ENCODE results near the gene COL23A1.

Gene COL23A1

DNA sequence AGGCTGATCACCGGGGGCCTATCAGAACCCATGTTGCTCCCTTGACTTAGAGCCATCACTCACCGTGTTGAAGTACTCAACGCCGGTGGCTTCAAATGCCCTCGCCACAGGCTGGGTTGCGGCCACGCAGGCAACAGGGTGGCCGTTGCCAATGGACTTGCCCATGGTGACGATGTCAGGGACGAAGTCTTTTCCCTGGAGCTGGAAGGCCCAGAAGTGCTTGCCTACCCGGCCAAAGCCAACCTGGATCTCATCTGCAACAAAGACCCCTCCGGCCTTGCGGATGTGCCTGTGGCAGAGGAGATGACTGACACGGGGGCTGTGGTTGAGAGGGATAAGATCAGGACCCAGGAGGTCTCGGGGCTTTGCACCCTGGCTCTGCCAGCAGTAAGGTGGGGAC, 367.9 kb downstream of the COL23A1 start:
- H3K27ac ChIP-seq (ENCODE audit: low read depth, low read length), result no peak overlapping the region
- whole genome bisulfite sequencing (ENCODE audit: extremely low coverage, insufficient coverage, low lambda C conversion rate), result no CpG with 5 or more reads among the region's 15 CpGs
- H3K27me3 ChIP-seq (ENCODE audit: insufficient read depth, low read length, poor library complexity), result no peaks in the 10 kb centered on the region
- H2BK120ac ChIP-seq (ENCODE audit: low read depth, low read length), result no peak overlapping the region
- H2AK5ac ChIP-seq (ENCODE audit: low read length), result no peak overlapping the region
- no peak overlapping the region for H3K4ac ChIP-seq (ENCODE audit: low read depth, low read length)
- no peak overlapping the region for H3K4me3 ChIP-seq (ENCODE audit: low read length)
- H3K4me1 ChIP-seq (ENCODE audit: control insufficient read depth, low read depth, low read length), result no peaks in the 10 kb centered on the region
- H2BK5ac ChIP-seq (ENCODE audit: low read length), result no peak overlapping the region
- peaks cover under 1% of the 10 kb centered on the region for H3K36me3 ChIP-seq (ENCODE audit: control insufficient read depth, insufficient read depth, low read length)
- H3K23ac ChIP-seq (ENCODE audit: low read length), result no peak overlapping the region
- no peak overlapping the region for H4K5ac ChIP-seq (ENCODE audit: low read length)
- no peak overlapping the region for H3K4me2 ChIP-seq (ENCODE audit: low read length)
- H3K9ac ChIP-seq (ENCODE audit: low read length), result no peak overlapping the region
- H3K18ac ChIP-seq (ENCODE audit: low read length), result no peak overlapping the region
- H4K8ac ChIP-seq (ENCODE audit: low read depth, low read length), result no peak overlapping the region
- no peaks in the 10 kb centered on the region for H3K79me1 ChIP-seq (ENCODE audit: low read length)
- H2BK15ac ChIP-seq (replicated peaks; ENCODE audit: low read depth), result no peak overlapping the region
- H3K56ac ChIP-seq (ENCODE audit: low read length), result no peak overlapping the region
- H3K79me2 ChIP-seq (ENCODE audit: control insufficient read depth, insufficient read depth, low read length), result no peaks in the 10 kb centered on the region
- no peak for DNase-seq

DNA sequence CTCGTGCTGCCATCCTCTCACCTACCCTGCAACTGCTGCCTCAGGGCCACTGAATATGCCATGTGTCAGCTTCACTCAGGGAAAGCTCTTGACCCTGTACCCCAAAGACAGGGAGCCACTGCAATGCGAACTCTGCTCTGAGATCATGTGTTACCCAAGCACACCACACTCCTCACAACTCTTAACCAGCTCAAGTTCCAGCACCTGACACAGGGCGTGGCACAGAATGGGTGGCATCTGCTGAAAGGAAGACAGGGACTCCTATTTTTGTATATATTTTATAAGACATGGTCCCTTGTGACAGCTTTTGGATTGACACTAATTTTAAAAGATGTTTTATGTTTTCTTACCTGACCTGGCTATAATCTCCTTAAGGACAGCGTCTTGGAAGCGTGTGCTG, 368.3 kb downstream of the COL23A1 start:
- WGBS (ENCODE audit: extremely low coverage, insufficient coverage, low lambda C conversion rate), result no CpG with 5 or more reads among the region's 5 CpGs
- H3K4me1 ChIP-seq (ENCODE audit: control insufficient read depth, low read depth, low read length), result no peaks in the 10 kb centered on the region
- H3K27ac ChIP-seq (ENCODE audit: low read depth, low read length), result no peak overlapping the region
- no peak overlapping the region for H3K4ac ChIP-seq (ENCODE audit: low read depth, low read length)
- no peak overlapping the region for H4K8ac ChIP-seq (ENCODE audit: low read depth, low read length)
- no peaks in the 10 kb centered on the region for H3K36me3 ChIP-seq (ENCODE audit: control insufficient read depth, insufficient read depth, low read length)
- no peak overlapping the region for H3K9ac ChIP-seq (ENCODE audit: low read length)
- no peak overlapping the region for H3K4me2 ChIP-seq (ENCODE audit: low read length)
- no peak overlapping the region for H4K5ac ChIP-seq (ENCODE audit: low read length)
- H3K4me3 ChIP-seq (ENCODE audit: low read length), result no peak overlapping the region
- H3K56ac ChIP-seq (ENCODE audit: low read length), result no peak overlapping the region
- no peak overlapping the region for H2AK5ac ChIP-seq (ENCODE audit: low read length)
- no peak for DNase-seq
- H3K79me2 ChIP-seq (ENCODE audit: control insufficient read depth, insufficient read depth, low read length), result no peaks in the 10 kb centered on the region
- no peaks in the 10 kb centered on the region for H3K27me3 ChIP-seq (ENCODE audit: insufficient read depth, low read length, poor library complexity)
- no peak overlapping the region for H2BK15ac ChIP-seq (replicated peaks; ENCODE audit: low read depth)
- H2BK120ac ChIP-seq (ENCODE audit: low read depth, low read length), result no peak overlapping the region
- no peak overlapping the region for H2BK5ac ChIP-seq (ENCODE audit: low read length)
- H3K23ac ChIP-seq (ENCODE audit: low read length), result no peak overlapping the region
- H3K18ac ChIP-seq (ENCODE audit: low read length), result no peak overlapping the region
- no peaks in the 10 kb centered on the region for H3K79me1 ChIP-seq (ENCODE audit: low read length)

DNA sequence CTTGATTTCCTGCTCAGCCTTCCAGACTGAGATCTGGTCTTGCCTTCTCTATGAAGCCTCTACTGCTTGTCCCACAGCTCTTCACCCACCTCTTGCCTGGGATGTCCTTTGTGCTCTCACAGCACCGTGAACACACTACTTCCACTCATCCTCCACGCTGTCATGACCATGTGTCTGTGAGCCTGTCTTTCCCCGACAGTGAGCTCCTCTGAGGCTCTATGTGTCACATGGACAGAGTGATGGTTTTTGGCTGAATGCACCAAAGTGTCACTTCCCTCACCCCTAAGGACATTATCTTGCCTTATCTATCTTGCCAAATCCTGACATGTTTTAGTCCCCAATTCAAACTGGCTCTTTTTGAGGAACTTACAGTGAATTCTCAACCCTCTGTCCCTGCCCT, 368.9 kb downstream of the COL23A1 start:
- Histone ChIP-seq H4K5ac (ENCODE audit: low read length) (no peak overlapping the region), H2BK120ac (ENCODE audit: low read depth, low read length) (no peak overlapping the region), H3K36me3 (ENCODE audit: control insufficient read depth, insufficient read depth, low read length) (no peaks in the 10 kb centered on the region), H3K4ac (ENCODE audit: low read depth, low read length) (no peak overlapping the region), H3K4me2 (ENCODE audit: low read length) (no peak overlapping the region), H3K9ac (ENCODE audit: low read length) (no peak overlapping the region), H3K27ac (ENCODE audit: low read depth, low read length) (no peak overlapping the region), H3K56ac (ENCODE audit: low read length) (no peak overlapping the region), H3K79me2 (ENCODE audit: control insufficient read depth, insufficient read depth, low read length) (no peaks in the 10 kb centered on the region), H3K23ac (ENCODE audit: low read length) (no peak overlapping the region), H2BK15ac (replicated peaks; ENCODE audit: low read depth) (no peak overlapping the region), H3K4me1 (ENCODE audit: control insufficient read depth, low read depth, low read length) (no peaks in the 10 kb centered on the region), H3K18ac (ENCODE audit: low read length) (no peak overlapping the region), H4K8ac (ENCODE audit: low read depth, low read length) (no peak overlapping the region), H3K27me3 (ENCODE audit: insufficient read depth, low read length, poor library complexity) (no peaks in the 10 kb centered on the region), H3K79me1 (ENCODE audit: low read length) (no peaks in the 10 kb centered on the region), H2AK5ac (ENCODE audit: low read length) (no peak overlapping the region), H2BK5ac (ENCODE audit: low read length) (no peak overlapping the region), H3K4me3 (ENCODE audit: low read length) (no peak overlapping the region)
- WGBS (ENCODE audit: extremely low coverage, insufficient coverage, low lambda C conversion rate), result no CpG with 5 or more reads among the region's 3 CpGs
- DNase-seq, result no peak

DNA sequence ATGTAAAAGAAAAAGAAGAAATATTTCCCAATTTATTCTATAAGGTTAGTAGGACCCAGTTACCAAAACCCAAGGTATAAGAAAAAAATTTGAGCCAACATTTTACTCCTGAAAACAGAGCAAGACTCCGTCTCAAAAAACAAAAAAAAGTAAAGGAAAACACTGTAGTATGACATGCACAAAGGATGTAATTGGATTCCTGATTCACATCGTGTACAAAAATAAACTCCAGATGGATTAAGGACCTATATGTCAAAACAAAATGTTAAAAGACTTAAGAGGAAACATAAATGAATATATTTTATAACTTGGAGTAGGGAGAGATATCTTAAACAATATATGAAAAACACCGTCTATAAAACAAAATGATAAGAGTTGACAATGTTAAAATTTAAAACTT, 371.4 kb downstream of the COL23A1 start:
- no peaks in the 10 kb centered on the region for H3K79me1 ChIP-seq (ENCODE audit: low read length)
- H3K27ac ChIP-seq (ENCODE audit: low read depth, low read length), result no peak overlapping the region
- no peak overlapping the region for H2BK15ac ChIP-seq (replicated peaks; ENCODE audit: low read depth)
- peaks cover 13% of the 10 kb centered on the region for H3K36me3 ChIP-seq (ENCODE audit: control insufficient read depth, insufficient read depth, low read length)
- no peak for DNase-seq
- no CpG with 5 or more reads among the region's 3 CpGs for WGBS (ENCODE audit: extremely low coverage, insufficient coverage, low lambda C conversion rate)
- H3K4me1 ChIP-seq (ENCODE audit: control insufficient read depth, low read depth, low read length), result no peaks in the 10 kb centered on the region
- H3K4me2 ChIP-seq (ENCODE audit: low read length), result no peak overlapping the region
- no peak overlapping the region for H2AK5ac ChIP-seq (ENCODE audit: low read length)
- no peak overlapping the region for H3K4ac ChIP-seq (ENCODE audit: low read depth, low read length)
- H3K23ac ChIP-seq (ENCODE audit: low read length), result no peak overlapping the region
- H2BK120ac ChIP-seq (ENCODE audit: low read depth, low read length), result no peak overlapping the region
- H3K4me3 ChIP-seq (ENCODE audit: low read length), result no peak overlapping the region
- no peak overlapping the region for H3K56ac ChIP-seq (ENCODE audit: low read length)
- no peak overlapping the region for H4K8ac ChIP-seq (ENCODE audit: low read depth, low read length)
- no peak overlapping the region for H3K18ac ChIP-seq (ENCODE audit: low read length)
- H2BK5ac ChIP-seq (ENCODE audit: low read length), result no peak overlapping the region
- no peaks in the 10 kb centered on the region for H3K27me3 ChIP-seq (ENCODE audit: insufficient read depth, low read length, poor library complexity)
- H4K5ac ChIP-seq (ENCODE audit: low read length), result no peak overlapping the region
- no peaks in the 10 kb centered on the region for H3K79me2 ChIP-seq (ENCODE audit: control insufficient read depth, insufficient read depth, low read length)
- H3K9ac ChIP-seq (ENCODE audit: low read length), result no peak overlapping the region

DNA sequence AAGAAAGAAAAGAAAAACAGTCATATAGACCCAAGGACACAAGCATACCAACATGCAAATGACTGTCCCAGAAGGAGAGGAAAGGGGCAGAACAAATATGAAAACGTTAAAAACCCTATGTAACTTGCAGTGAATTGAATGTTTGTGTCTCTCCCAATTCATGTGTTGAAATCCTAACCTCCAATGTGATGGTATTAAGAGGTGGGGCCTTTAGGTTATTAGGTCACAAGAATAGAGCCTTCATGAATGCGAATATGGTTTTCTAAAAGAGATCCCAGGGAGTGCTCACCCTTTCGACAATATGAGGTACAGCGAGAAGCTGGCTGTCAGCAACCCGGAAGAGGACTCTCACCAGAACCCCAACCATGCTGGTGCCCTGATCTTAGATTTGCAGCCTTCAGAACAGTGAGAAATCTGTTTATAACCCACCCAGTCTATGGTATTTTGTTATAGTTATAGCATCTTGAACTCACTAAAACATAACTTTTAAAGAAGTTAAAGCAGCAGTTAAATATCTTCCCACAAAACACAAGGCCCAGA, 371.9 kb downstream of the COL23A1 start:
- H4K8ac ChIP-seq (ENCODE audit: low read depth, low read length), result no peak overlapping the region
- no peak overlapping the region for H3K27ac ChIP-seq (ENCODE audit: low read depth, low read length)
- no peak for DNase-seq
- H2AK5ac ChIP-seq (ENCODE audit: low read length), result no peak overlapping the region
- no peak overlapping the region for H3K23ac ChIP-seq (ENCODE audit: low read length)
- no peak overlapping the region for H3K4ac ChIP-seq (ENCODE audit: low read depth, low read length)
- H3K27me3 ChIP-seq (ENCODE audit: insufficient read depth, low read length, poor library complexity), result no peaks in the 10 kb centered on the region
- H3K4me1 ChIP-seq (ENCODE audit: control insufficient read depth, low read depth, low read length), result no peaks in the 10 kb centered on the region
- H2BK5ac ChIP-seq (ENCODE audit: low read length), result no peak overlapping the region
- H3K18ac ChIP-seq (ENCODE audit: low read length), result no peak overlapping the region
- no peak overlapping the region for H3K4me2 ChIP-seq (ENCODE audit: low read length)
- no peak overlapping the region for H3K56ac ChIP-seq (ENCODE audit: low read length)
- no peak overlapping the region for H3K4me3 ChIP-seq (ENCODE audit: low read length)
- H3K79me2 ChIP-seq (ENCODE audit: control insufficient read depth, insufficient read depth, low read length), result no peaks in the 10 kb centered on the region
- peaks cover 14% of the 10 kb centered on the region for H3K36me3 ChIP-seq (ENCODE audit: control insufficient read depth, insufficient read depth, low read length)
- H2BK120ac ChIP-seq (ENCODE audit: low read depth, low read length), result no peak overlapping the region
- H3K79me1 ChIP-seq (ENCODE audit: low read length), result no peaks in the 10 kb centered on the region
- no CpG with 5 or more reads among the region's 5 CpGs for WGBS (ENCODE audit: extremely low coverage, insufficient coverage, low lambda C conversion rate)
- H3K9ac ChIP-seq (ENCODE audit: low read length), result no peak overlapping the region
- no peak overlapping the region for H4K5ac ChIP-seq (ENCODE audit: low read length)
- no peak overlapping the region for H2BK15ac ChIP-seq (replicated peaks; ENCODE audit: low read depth)

DNA sequence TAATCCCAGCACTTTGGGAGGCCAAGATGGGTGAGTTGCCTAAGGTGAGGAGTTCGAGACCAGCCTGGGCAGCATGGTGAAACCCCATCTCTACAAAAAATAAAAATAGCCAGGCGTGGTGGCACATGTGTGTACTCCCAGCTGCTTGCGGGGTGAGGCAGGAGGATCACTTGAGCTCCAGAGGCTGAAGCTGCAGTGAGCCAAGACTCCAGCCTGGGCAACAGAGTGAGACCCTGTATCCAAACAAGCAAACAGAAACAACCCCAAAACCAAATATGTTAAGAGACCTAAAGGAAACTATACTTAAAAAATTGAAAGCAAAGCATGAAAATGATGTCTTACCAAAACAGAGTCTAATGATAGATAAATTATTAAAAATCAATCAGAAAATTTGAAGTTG, 373.4 kb downstream of the COL23A1 start:
- no peak overlapping the region for H2AK5ac ChIP-seq (ENCODE audit: low read length)
- WGBS (ENCODE audit: extremely low coverage, insufficient coverage, low lambda C conversion rate), result no CpG with 5 or more reads among the region's 3 CpGs
- no peaks in the 10 kb centered on the region for H3K79me1 ChIP-seq (ENCODE audit: low read length)
- H3K9ac ChIP-seq (ENCODE audit: low read length), result no peak overlapping the region
- no peak overlapping the region for H2BK120ac ChIP-seq (ENCODE audit: low read depth, low read length)
- H3K27me3 ChIP-seq (ENCODE audit: insufficient read depth, low read length, poor library complexity), result no peaks in the 10 kb centered on the region
- H3K56ac ChIP-seq (ENCODE audit: low read length), result no peak overlapping the region
- no peak overlapping the region for H2BK5ac ChIP-seq (ENCODE audit: low read length)
- H3K27ac ChIP-seq (ENCODE audit: low read depth, low read length), result no peak overlapping the region
- H3K4ac ChIP-seq (ENCODE audit: low read depth, low read length), result no peak overlapping the region
- H3K4me2 ChIP-seq (ENCODE audit: low read length), result no peak overlapping the region
- no peak for DNase-seq
- H4K5ac ChIP-seq (ENCODE audit: low read length), result no peak overlapping the region
- peaks cover 23% of the 10 kb centered on the region for H3K36me3 ChIP-seq (ENCODE audit: control insufficient read depth, insufficient read depth, low read length)
- H3K18ac ChIP-seq (ENCODE audit: low read length), result no peak overlapping the region
- H2BK15ac ChIP-seq (replicated peaks; ENCODE audit: low read depth), result no peak overlapping the region
- no peak overlapping the region for H3K23ac ChIP-seq (ENCODE audit: low read length)
- no peaks in the 10 kb centered on the region for H3K4me1 ChIP-seq (ENCODE audit: control insufficient read depth, low read depth, low read length)
- no peaks in the 10 kb centered on the region for H3K79me2 ChIP-seq (ENCODE audit: control insufficient read depth, insufficient read depth, low read length)
- no peak overlapping the region for H3K4me3 ChIP-seq (ENCODE audit: low read length)
- H4K8ac ChIP-seq (ENCODE audit: low read depth, low read length), result no peak overlapping the region

Data from mesendoderm (in vitro differentiated cells).